ENCODE measurements around the gene HIPK3. TPM values are rescaled to one million over a fixed set of nuclear protein-coding genes. Genes with fewer than 3 reads are reported as not detected.
A peak's percentile ranks its signal among the peaks of the same experiment; 100 is the strongest.

Gene HIPK3
- polyA plus RNA-seq, 1 donor from 2014 or later, result 25.5 TPM

DNA sequence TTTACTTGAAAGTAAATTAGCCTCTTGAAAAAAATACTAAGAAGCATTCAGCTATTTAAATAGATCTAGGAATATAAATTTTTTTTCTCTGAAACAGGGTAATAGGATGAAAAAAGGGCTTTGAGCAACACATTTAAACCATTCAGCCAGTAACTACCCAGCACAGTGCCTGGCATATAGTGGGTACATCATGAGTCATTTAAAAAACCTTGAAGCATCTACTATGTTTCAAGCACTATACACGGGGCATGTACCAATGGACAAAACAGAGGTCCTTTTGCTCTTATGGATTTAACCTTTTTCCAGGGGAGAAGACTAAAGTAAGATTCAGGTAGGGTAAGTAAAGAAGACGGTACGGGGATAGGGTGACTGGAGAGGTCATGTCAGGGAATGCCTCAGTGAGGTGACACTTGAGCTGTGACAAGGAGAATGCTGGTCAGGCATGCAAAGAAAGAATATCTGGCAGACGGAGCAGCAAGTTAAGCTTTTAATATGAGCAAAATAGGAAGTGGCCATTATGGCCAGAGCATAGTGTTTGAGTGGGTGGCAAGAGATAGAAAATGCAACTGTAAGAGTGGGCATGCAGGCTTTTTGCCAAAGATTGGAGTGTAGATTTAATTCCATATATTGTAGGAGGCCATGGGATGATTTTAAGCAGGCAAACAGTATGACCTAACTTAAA, 101.1 kb downstream of the HIPK3 start:
- Histone ChIP-seq H3K79me2 (replicated peaks; ENCODE audit: insufficient read depth, low read length) (no peaks in the 10 kb centered on the region), H3K9me3 (ENCODE audit: low read length) (no peaks in the 10 kb centered on the region), H3K4me3 (ENCODE audit: low read length) (no peak overlapping the region), H3K27ac (ENCODE audit: low read length) (no peak overlapping the region), H3K9me2 (ENCODE audit: insufficient read depth, low read length) (no peaks in the 10 kb centered on the region), H3K36me3 (ENCODE audit: insufficient read depth, low read length) (peaks cover 2% of the 10 kb centered on the region), H3K9ac (ENCODE audit: low read length) (no peak overlapping the region), H3K4me2 (ENCODE audit: low read length) (no peak overlapping the region), H2AFZ (ENCODE audit: low read depth, low read length) (no peak overlapping the region), H3F3A (ENCODE audit: insufficient read depth, low read length, poor library complexity, severe bottlenecking) (no peaks in the 10 kb centered on the region), H3K27me3 (ENCODE audit: insufficient read depth, low read depth, low read length) (no peaks in the 10 kb centered on the region), H4K20me1 (ENCODE audit: insufficient read depth) (no peaks in the 10 kb centered on the region)
- TF ChIP-seq CTCF (IDR thresholded peaks at IDR 0.05; ENCODE audit: poor library complexity, severe bottlenecking) (no peak), SMC3 (conservative IDR thresholded peaks at IDR 0.05; ENCODE audit: poor library complexity) (no peak), EZH2 (IDR thresholded peaks at IDR 0.05; ENCODE audit: borderline replicate concordance, insufficient read depth, low read length, poor library complexity, severe bottlenecking) (no peak), REST (IDR thresholded peaks at IDR 0.05; ENCODE audit: borderline replicate concordance) (no peak), POLR2AphosphoS5 (IDR thresholded peaks at IDR 0.05) (no peak), RAD21 (conservative IDR thresholded peaks at IDR 0.05) (no peak), TAF1 (IDR thresholded peaks at IDR 0.05; ENCODE audit: low read depth) (no peak), EP300 (conservative IDR thresholded peaks at IDR 0.05; ENCODE audit: poor library complexity, severe bottlenecking) (no peak), MXI1 (conservative IDR thresholded peaks at IDR 0.05; ENCODE audit: poor library complexity, severe bottlenecking) (no peak)

- no peak overlapping the region for H3K27ac ChIP-seq (ENCODE audit: low read length)
- H3K4me3 ChIP-seq (ENCODE audit: low read length), result no peak overlapping the region
- TF ChIP-seq EP300 (conservative IDR thresholded peaks at IDR 0.05; ENCODE audit: poor library complexity, severe bottlenecking) (peak; percentile 21), POLR2AphosphoS5 (IDR thresholded peaks at IDR 0.05) (no peak)
- no peaks in the 10 kb centered on the region for H3K27me3 ChIP-seq (ENCODE audit: insufficient read depth, low read depth, low read length)
- no peak overlapping the region for H3K4me2 ChIP-seq (ENCODE audit: low read length)
- H4K20me1 ChIP-seq (ENCODE audit: insufficient read depth), result no peaks in the 10 kb centered on the region
- H3K79me2 ChIP-seq (replicated peaks; ENCODE audit: insufficient read depth, low read length), result no peaks in the 10 kb centered on the region
- H3K9me2 ChIP-seq (ENCODE audit: insufficient read depth, low read length), result no peaks in the 10 kb centered on the region
- no peaks in the 10 kb centered on the region for H3F3A ChIP-seq (ENCODE audit: insufficient read depth, low read length, poor library complexity, severe bottlenecking)
- no peak overlapping the region for H2AFZ ChIP-seq (ENCODE audit: low read depth, low read length)
- no peak overlapping the region for H3K9ac ChIP-seq (ENCODE audit: low read length)
- no peaks in the 10 kb centered on the region for H3K9me3 ChIP-seq (ENCODE audit: low read length)
- H3K36me3 ChIP-seq (ENCODE audit: insufficient read depth, low read length), result no peaks in the 10 kb centered on the region
Measured at GRCh38 chr11:33360642-33361041, 103.5 kb downstream of the HIPK3 start.

Data from neural cell (in vitro differentiated cells).